Measurements from ENCODE around the gene METTL21C. TPM values are rescaled to one million over a fixed set of nuclear protein-coding genes. Genes with fewer than 3 reads are reported as not detected.

METTL21C gene
- polyA plus RNA-seq, 1 donor from 2014 or later = not detected

- H3K4me1 Mint-ChIP-seq = no peaks in the 10 kb centered on the region
- peaks cover 2% of the 10 kb centered on the region for H3K36me3 Mint-ChIP-seq
- no peak overlapping the region for H3K27ac Mint-ChIP-seq
- H3K4me3 Mint-ChIP-seq = no peak overlapping the region
- peaks cover 10% of the 10 kb centered on the region for H3K27me3 Mint-ChIP-seq
- H3K9me3 Mint-ChIP-seq = peaks cover 0 to 4% (median 0%) of the 10 kb centered on the region in 3 donors
These were observed 8.8 kb upstream of the METTL21C start for GRCh38 chr13:102703726-102704035.

- no peak overlapping the region for H3K4me3 Mint-ChIP-seq
- H3K27ac Mint-ChIP-seq = no peak overlapping the region
- peaks cover 0 to 8% (median 3%) of the 10 kb centered on the region in 3 donors for H3K9me3 Mint-ChIP-seq
- peaks cover 9% of the 10 kb centered on the region for H3K27me3 Mint-ChIP-seq
- H3K36me3 Mint-ChIP-seq = peaks cover 2% of the 10 kb centered on the region
- H3K4me1 Mint-ChIP-seq = no peaks in the 10 kb centered on the region
These were observed 8.3 kb upstream of the METTL21C start for GRCh38 chr13:102702965-102703725.

- Mint-ChIP-seq H3K4me1 (no peaks in the 10 kb centered on the region), H3K27ac (no peak overlapping the region), H3K9me3 (peaks cover 0 to 8% (median 3%) of the 10 kb centered on the region in 3 donors), H3K36me3 (peaks cover 2% of the 10 kb centered on the region), H3K4me3 (no peak overlapping the region), H3K27me3 (peaks cover 11% of the 10 kb centered on the region)
These were observed 6.5 kb upstream of the METTL21C start for GRCh38 chr13:102701331-102701730.

- Mint-ChIP-seq H3K4me3 (no peak overlapping the region), H3K4me1 (no peaks in the 10 kb centered on the region), H3K36me3 (peaks cover 2% of the 10 kb centered on the region), H3K27ac (peak overlapping the region in 1 of 3 donors; percentile 8), H3K9me3 (peaks cover 0 to 8% (median 3%) of the 10 kb centered on the region in 3 donors), H3K27me3 (peaks cover 14% of the 10 kb centered on the region)
These were observed 5.5 kb upstream of the METTL21C start for GRCh38 chr13:102700088-102701031.

- H3K36me3 Mint-ChIP-seq = peaks cover 2% of the 10 kb centered on the region
- no peaks in the 10 kb centered on the region for H3K4me1 Mint-ChIP-seq
- no peak overlapping the region for H3K4me3 Mint-ChIP-seq
- H3K27ac Mint-ChIP-seq = no peak overlapping the region
- H3K9me3 Mint-ChIP-seq = peaks cover 0 to 8% (median 3%) of the 10 kb centered on the region in 3 donors
- peaks cover 14% of the 10 kb centered on the region for H3K27me3 Mint-ChIP-seq
These were observed 4.7 kb upstream of the METTL21C start for GRCh38 chr13:102699504-102699903.

- no peaks in the 10 kb centered on the region for H3K4me1 Mint-ChIP-seq
- peaks cover 14% of the 10 kb centered on the region for H3K27me3 Mint-ChIP-seq
- H3K27ac Mint-ChIP-seq = no peak overlapping the region
- H3K9me3 Mint-ChIP-seq = peaks cover 0 to 8% (median 3%) of the 10 kb centered on the region in 3 donors
- H3K4me3 Mint-ChIP-seq = no peak overlapping the region
- H3K36me3 Mint-ChIP-seq = peaks cover 2% of the 10 kb centered on the region
These were observed 3.8 kb upstream of the METTL21C start for GRCh38 chr13:102698649-102698980.

GRCh38 chr13:102697929-102698648, 3.2 kb upstream of the METTL21C start:
- Mint-ChIP-seq H3K36me3 (peaks cover 2% of the 10 kb centered on the region), H3K4me1 (no peaks in the 10 kb centered on the region), H3K27me3 (peaks cover 13% of the 10 kb centered on the region), H3K27ac (no peak overlapping the region), H3K9me3 (peaks cover 0 to 8% (median 3%) of the 10 kb centered on the region in 3 donors), H3K4me3 (no peak overlapping the region)

- no peak overlapping the region for H3K4me3 Mint-ChIP-seq
- H3K36me3 Mint-ChIP-seq = peaks cover 2% of the 10 kb centered on the region
- no peaks in the 10 kb centered on the region for H3K4me1 Mint-ChIP-seq
- H3K27me3 Mint-ChIP-seq = peaks cover 12% of the 10 kb centered on the region
- peaks cover 0 to 8% (median 3%) of the 10 kb centered on the region in 3 donors for H3K9me3 Mint-ChIP-seq
- H3K27ac Mint-ChIP-seq = no peak overlapping the region
These were observed 2.4 kb upstream of the METTL21C start for GRCh38 chr13:102697264-102697663.

- Mint-ChIP-seq H3K4me3 (no peak overlapping the region), H3K27me3 (peaks cover 17% of the 10 kb centered on the region), H3K4me1 (no peaks in the 10 kb centered on the region), H3K27ac (no peak overlapping the region), H3K9me3 (peaks cover 3 to 8% (median 3%) of the 10 kb centered on the region in 3 donors), H3K36me3 (no peaks in the 10 kb centered on the region)
These were observed 1.6 kb upstream of the METTL21C start for GRCh38 chr13:102696465-102696864.

- peaks cover 3 to 5% (median 3%) of the 10 kb centered on the region in 3 donors for H3K9me3 Mint-ChIP-seq
- no peak overlapping the region for H3K27ac Mint-ChIP-seq
- H3K36me3 Mint-ChIP-seq = no peaks in the 10 kb centered on the region
- H3K4me3 Mint-ChIP-seq = no peak overlapping the region
- no peaks in the 10 kb centered on the region for H3K4me1 Mint-ChIP-seq
- H3K27me3 Mint-ChIP-seq = peaks cover 17% of the 10 kb centered on the region
These were observed 1.1 kb downstream of the METTL21C start for GRCh38 chr13:102693776-102694175.

GRCh38 chr13:102693250-102693649, 1.6 kb downstream of the METTL21C start:
- peaks cover 17% of the 10 kb centered on the region for H3K27me3 Mint-ChIP-seq
- H3K27ac Mint-ChIP-seq = no peak overlapping the region
- H3K9me3 Mint-ChIP-seq = peaks cover under 1 to 3% (median under 1%) of the 10 kb centered on the region in 3 donors
- no peak overlapping the region for H3K4me3 Mint-ChIP-seq
- no peaks in the 10 kb centered on the region for H3K4me1 Mint-ChIP-seq
- no peaks in the 10 kb centered on the region for H3K36me3 Mint-ChIP-seq

- no peaks in the 10 kb centered on the region for H3K36me3 Mint-ChIP-seq
- H3K27ac Mint-ChIP-seq = no peak overlapping the region
- no peaks in the 10 kb centered on the region for H3K4me1 Mint-ChIP-seq
- no peak overlapping the region for H3K4me3 Mint-ChIP-seq
- peaks cover 0 to 3% (median 0%) of the 10 kb centered on the region in 3 donors for H3K9me3 Mint-ChIP-seq
- H3K27me3 Mint-ChIP-seq = peaks cover 17% of the 10 kb centered on the region
These were observed 2.4 kb downstream of the METTL21C start for GRCh38 chr13:102692491-102692826.

GRCh38 chr13:102690883-102691282, 4.0 kb downstream of the METTL21C start:
- H3K4me3 Mint-ChIP-seq = no peak overlapping the region
- H3K9me3 Mint-ChIP-seq = peaks cover 0 to 3% (median 0%) of the 10 kb centered on the region in 3 donors
- H3K36me3 Mint-ChIP-seq = no peaks in the 10 kb centered on the region
- H3K4me1 Mint-ChIP-seq = no peaks in the 10 kb centered on the region
- H3K27ac Mint-ChIP-seq = peak overlapping the region in 1 of 3 donors; percentile 69
- peaks cover 14% of the 10 kb centered on the region for H3K27me3 Mint-ChIP-seq

GRCh38 chr13:102688306-102688973, 6.4 kb downstream of the METTL21C start:
- H3K4me3 Mint-ChIP-seq = no peak overlapping the region
- H3K27me3 Mint-ChIP-seq = peaks cover 12% of the 10 kb centered on the region
- H3K9me3 Mint-ChIP-seq = peaks cover 0 to 3% (median 0%) of the 10 kb centered on the region in 3 donors
- no peaks in the 10 kb centered on the region for H3K36me3 Mint-ChIP-seq
- no peak overlapping the region for H3K27ac Mint-ChIP-seq
- no peaks in the 10 kb centered on the region for H3K4me1 Mint-ChIP-seq

All from IgD-negative memory B cell (primary cell).